Measurements from ENCODE around the gene SLC9A9.
"Not testable (repeated sequence)": the region's sequence is repeated elsewhere in the genome, so short reads cannot be mapped to it uniquely, and the experiment has no call there.

SLC9A9 gene

DNA sequence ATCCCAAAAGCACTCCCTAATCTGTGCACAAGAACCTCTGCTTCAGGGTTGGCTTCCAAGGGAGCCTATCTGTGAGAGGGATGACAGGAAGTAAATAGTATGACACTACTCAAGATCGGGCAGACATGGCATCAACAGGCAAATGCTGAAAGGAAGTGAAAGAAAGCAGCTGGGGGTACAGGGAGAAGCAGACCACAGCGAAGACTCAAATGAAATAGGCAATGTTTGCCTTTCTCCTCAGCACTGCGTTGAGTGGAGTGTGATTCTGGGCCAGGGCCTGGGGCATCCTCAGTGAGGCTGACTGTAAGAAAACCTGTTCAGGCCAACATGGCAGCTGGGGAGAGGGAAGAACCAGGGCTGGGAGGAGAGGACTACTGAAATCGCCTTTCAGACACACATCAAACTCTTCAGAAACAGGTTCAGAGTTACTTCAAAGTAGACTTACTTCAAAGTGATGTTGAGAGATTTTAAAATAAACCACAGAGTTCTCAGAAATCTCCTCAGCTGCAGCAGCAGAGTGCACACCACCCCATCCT is 96.6 kb downstream of the SLC9A9 start:
- no peak for DNase-seq

DNA sequence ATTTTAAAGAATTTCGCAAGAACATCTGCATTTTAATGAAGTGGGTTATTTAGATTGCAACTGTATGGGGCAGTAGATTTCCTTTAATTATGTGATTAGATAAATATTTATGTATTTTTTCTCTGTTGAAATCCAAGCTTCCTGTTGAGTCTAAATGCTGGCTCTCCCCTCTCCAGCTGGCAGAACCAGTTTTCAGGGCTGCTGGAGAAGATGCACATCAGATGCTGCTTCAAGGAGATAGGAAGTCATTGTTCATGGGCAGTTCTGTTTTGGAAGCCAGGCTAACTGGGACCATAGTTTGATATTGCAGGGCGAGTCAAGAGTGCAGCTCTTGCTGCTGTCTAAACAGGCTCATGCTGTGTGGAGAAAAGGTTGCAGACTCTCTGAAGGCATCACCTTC is 97.4 kb downstream of the SLC9A9 start:
- DNase-seq, result no peak

DNA sequence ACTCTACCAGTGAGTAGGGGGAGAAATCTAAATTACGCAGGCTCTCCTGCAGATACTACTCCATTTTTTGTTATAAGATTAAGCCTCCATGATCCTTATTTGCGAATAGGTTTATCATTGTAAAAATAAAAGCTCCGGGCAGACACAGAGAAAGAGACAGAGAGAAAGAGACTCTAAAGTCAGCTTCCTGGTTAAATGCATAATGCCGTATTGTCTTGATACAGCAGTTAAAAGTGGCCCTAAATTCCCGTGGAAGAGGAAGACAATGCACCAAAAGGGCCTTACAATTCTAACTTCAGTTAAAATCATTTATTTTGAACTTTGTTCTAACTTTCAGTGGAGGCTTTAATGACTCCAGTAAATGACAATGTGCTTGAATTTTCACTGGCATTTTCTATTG is 98.3 kb downstream of the SLC9A9 start:
- DNase-seq, result no peak

DNA sequence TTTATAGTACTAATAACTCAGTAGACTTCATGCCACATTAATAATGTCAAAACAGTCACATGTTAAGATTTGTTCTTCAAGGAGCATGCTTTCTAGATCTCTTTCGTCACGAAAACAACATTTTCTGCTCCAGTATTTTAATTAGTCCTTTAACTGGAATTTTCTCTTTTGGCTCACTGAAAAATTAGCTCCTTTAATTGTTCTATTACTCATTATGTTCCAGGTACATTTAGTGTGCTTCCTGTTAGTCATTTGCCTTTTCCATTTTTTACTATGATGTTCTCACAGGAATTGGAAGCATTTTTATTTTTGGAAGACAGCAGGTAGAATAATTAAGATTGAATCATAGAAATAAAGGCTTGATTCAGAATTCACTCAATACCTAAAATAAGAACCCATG is 111.2 kb downstream of the SLC9A9 start:
- no peak for DNase-seq

DNA sequence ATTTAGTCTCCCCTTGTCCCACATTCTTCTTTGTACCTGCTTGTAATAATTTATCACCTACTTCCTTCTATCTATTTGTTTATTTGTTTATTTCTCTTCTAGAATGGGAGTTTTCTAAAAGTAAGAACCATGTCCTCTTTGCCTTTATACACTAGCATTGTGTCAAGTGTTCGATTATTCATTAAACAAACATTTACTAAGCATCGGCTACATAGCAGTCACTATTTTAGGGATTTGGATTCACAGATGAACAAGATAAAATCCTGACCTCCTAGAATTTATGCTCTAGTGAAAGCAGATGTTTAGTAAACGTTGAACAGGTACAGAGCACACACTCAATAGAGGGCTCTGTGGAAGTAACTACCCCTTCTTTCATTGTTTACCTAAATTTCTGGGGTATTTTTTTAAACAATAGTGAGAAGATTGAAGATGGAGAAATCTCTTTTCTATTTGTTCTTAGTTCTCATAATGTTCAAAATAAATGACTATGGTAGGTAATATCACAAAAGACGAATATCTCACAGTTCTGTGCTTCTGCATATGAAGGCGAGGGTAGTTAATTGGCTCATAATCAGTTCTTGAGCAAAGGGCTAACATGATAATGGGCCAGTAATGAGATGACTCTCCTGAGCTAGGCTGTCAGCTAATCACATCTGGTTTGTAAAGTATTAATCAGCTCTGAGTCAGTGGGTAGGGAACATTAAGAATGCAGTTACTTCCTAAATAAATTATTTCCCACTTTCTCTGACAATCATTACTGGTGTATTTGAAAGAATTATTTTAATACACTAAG is 111.9 kb downstream of the SLC9A9 start:
- no peak for DNase-seq

DNA sequence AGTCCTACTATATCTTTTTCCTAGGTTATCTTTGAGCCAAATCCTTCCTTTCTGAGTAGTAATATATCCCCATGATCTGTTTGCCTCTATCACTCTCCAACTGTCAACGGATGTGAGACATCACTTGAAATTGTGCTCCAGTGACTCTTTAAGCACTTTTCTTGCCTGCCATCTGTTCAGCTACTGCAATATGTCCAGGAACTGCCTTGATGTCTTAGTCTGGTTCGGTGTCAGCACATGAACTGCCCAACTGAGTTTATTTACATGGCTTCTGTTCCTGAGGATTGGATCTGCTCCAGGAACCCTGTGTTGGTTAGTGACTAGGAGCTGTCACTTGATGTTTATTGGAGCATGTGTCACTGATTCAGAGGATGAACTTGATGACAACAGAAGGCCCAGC is 116.5 kb downstream of the SLC9A9 start:
- no peak for DNase-seq

DNA sequence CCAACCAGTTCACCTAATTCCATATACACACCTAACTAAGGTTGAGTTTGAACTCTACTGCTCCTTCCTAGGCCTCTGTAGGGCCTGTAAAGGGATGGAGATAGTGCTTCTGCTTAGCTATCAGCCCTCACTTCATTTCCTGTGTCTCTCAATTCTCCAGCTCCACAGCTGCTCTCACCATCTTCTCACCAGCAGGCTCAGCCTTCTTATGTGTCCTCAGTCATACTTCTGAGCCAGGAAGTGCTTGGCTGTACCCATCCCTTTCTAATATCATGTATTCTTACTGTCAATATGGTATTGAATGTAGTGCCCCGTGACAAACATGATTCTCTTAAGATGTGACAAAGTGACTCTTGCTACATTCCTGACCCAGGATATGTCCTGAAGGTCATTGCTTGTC is 116.9 kb downstream of the SLC9A9 start:
- no peak for DNase-seq

DNA sequence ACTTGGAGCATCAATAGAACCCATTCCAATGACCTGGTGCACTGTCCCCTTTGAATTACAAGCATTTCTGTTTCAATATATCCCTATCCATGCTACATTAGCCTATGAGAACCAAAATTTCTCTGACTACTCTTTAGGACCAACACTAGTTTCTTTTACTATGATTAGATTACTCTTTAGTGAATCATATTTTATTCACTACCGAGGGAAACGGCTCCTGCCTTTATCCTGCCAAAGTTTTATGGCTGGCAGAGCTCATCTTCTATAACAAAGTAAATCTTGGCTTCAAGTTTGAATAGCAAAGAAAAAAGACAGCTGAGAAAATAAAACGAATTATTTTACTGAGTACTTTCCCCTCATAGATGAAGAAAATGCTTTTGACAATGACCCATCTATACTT is 120.9 kb downstream of the SLC9A9 start:
- no peak for DNase-seq

DNA sequence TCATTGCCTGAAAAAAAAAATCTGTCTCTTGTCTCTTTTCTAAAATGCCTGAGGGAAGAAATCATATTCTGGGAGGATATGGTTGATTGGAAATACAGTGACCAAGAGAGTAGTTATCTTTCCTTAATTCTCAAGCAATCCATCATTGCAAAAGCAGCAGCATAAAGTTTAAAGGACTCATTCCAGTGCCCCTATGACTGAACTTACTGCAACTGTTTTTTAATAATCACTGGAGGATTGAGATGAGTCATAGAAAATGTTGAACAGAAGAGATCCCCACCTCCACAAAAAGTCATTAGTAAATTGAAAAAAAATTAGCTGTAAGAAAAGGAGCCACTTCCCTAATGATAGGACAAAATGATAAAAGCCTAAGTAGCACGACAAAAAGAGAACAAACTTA is 121.5 kb downstream of the SLC9A9 start:
- no peak for DNase-seq

DNA sequence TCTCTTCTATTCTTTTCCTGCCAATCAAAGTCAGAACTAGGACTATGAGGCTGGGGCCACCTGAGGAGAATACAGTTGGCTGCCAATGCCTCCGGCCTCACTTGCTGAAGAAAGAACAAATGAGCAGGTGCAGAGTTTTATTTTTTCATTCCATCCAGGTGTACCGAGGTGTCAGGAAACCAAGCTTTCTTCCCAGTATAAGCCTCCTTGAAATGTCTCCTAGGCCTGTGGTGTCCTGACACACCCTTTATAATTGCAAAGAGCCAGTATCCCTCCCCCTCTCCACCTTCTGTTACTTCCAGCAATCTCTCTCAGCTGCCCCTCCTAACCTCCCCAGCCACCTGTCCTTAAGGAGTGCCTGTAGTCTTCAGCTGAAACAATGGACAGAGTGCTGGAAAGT is 127.9 kb downstream of the SLC9A9 start:
- no peak for DNase-seq

DNA sequence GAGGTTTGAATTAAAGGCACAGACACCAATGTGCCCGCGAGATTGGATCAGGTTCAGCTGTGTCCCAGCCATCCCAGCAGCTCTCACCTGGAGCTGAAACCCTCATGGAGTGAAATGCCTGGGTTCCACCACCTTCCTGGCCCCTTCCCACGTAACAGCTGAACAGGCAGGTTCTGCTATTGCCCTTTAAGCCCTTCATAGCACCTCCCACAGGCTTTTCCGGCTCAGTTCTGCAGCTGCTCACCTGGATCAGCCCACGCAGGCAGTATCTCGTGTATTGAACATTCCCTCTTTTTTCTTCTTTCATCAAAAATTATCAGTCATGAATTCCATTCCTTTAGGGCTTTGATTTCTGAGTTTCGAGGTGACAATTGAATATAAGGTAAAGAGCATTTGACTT is 129.8 kb downstream of the SLC9A9 start:
- no peak for DNase-seq

DNA sequence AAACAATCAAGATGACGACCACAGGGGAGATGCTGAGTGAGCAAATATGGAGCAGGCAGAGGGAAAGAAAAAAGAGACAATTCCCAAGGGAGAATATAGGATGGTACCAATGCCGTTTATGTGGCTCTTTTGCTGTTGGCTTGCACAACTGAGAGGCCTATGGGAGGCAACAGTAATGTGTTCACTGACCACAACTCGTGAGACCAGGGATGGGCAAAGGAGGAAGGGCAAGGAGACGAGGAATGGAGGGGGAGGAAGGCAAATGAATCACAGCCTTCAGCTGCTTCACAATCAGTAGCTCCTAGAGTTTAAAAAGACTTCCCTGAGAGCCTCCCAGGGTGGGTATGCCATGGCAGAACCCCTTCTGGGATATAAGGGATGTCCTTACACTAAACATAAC is 131.5 kb downstream of the SLC9A9 start:
- DNase-seq, result no peak

DNA sequence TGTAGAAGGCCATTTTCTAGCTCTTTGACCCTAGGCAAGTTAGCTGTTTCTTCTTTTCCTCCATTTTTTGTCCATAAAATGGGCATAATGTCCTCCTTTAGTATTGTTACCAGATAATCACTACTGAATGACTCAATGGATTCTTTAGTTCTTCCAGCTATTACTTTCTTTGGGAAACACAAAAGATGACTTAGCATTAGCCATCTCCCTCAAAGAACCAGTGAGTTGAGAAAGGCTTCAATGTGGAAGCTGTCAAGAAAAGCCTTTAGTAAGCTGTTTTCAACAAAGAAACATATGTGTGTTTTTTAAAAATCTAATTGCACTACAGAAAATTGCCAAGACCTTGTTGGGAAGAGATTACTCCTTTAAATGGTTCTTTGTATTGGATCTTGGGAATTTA is 135.7 kb downstream of the SLC9A9 start:
- no peak for DNase-seq

DNA sequence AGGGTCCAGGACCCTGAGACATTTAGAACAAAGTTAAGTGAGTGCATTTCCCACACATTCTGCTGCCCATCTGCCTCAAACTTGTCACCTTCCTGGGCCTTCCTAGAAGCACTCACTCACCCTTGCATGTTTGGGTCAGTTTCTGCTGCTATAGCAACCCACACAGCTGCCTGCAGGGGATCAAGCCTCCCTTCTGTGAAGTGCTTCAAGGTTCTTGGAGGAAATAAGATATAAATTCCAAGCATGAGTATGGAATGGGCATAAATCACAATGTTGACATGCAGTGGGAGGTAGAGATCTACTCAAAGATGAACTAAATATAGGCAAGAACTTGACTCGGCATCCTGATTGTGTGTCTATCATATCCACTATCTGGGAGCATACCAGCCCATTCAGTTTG is 140.4 kb downstream of the SLC9A9 start:
- no peak for DNase-seq

DNA sequence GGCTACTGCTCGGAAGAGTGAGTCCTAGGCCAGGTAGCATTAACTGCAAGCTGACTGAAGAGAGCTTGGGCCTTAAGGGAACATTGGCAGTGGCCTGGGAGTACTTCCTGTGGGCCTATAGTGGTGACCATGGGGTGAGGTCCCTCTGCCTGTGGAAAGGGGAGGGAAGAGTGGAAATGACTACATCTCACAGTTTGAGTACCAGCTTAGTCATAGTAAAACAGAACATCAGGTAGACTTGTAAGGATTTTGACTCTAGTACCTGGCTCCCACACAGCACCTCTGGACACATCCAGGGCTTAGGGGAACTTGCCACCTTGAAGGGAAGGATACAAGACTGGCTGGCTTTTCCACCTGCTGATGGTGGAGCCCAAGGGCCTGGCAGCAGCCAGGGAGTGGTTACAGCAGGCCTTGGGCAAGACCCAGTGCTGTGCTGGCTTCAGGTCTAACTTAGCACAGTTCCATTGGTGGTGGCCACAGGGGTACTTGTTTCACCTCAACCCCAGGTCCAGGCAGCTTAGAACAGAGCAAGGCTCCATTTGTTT is 147.8 kb downstream of the SLC9A9 start:
- no peak for DNase-seq

DNA sequence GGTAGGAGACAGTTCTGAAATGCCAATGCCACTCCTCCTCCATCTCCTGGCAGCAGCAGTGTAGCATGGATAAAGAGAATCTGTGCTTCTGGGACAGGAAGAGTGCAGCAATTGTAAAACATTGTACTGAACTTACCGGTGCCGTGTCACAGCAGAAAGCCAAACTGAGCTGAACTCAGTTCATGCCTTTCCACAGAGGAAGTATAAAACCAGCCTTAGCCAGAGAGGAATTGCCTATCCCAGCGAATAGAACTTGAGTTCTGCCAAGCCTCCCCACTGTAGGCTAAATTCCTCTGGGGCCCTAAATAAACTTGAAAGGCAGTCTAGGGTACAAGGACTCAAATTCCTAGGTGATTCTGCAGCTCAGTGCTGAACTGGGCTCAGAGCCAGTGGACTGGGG is 148.8 kb downstream of the SLC9A9 start:
- no peak for DNase-seq

DNA sequence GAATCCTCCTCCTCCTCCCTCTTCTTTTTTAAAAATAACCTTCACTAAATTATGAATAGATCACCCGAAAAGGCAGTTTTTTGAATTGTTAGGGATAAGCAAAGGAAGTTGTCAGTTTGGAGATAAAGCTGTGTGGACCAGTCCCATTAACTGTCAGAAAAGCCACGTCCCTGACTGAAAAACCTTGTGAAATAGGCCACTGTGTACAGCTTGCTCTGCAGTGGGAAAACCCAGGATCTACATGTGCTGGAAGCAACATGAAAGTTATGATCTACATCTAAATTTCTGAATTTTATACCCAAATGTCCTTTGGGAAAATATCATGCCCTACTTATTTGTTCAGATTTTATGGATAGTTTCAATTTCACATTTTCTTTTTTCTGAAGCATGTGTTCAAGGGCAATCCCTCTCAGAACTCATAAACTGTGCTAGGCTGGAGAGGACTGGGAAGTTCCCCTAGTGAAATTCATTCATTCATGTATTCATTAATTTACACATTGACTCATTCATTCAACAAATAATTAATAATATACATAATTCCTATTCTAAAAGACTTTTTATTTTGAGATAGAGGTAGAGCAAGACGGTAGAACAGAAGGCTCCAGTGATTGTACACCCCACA is 149.5 kb downstream of the SLC9A9 start:
- no peak for DNase-seq

DNA sequence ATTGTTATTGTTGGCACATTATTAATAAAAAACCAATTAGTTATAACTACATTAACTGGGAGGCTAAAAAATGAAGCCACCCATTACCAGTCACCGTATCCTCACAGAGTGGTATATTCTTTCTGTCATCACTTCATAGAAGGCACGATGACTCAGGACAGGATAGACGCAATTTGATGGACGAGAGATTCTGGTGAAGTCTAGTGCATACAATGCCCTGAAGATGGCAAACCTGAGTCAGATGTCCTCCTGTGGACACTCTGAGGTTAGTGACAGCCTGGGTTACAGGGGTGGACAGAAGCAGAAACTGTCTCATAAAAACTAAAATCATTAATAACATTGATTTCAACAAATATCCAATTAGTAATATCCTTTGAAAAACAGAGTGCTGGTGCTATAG is 150.3 kb downstream of the SLC9A9 start:
- DNase-seq, result no peak

DNA sequence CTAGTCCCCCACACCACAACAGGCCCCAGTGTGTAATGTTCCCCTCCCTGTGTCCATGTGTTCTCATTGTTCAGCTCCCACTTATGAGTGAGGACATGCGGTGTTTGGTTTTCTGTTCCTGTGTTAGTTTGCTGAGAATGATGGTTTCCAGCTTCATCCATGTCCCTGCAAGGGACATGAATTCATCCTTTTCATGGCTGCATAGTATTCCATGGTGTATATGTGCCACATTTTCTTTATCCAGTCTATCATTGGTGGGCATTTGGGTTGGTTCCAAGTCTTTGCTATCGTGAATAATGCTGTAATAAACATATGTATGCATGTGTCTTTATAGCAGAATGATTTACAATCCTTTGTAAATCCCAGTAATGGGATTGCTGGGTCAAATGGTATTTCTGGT is 152.9 kb downstream of the SLC9A9 start:
- not testable (repeated sequence) for DNase-seq

DNA sequence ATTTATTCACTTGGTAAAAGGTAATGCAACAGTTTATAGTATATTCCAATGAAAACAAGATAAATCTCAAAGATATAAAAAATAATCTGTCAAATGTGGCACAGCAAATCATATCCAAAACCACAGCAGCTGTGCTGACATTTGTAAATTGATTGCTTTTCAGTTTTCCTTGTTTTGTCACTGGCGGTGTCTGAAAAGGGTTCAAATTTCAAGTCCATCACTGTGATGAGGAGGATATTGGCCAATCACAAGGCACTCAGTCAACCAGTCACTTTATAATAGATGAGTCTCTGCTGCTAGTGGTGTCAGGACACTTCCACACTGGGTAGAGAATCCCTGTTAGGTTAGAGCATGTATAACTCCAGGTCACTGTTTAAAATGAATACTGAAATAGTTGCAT is 154.8 kb downstream of the SLC9A9 start:
- DNase-seq, result no peak

DNA sequence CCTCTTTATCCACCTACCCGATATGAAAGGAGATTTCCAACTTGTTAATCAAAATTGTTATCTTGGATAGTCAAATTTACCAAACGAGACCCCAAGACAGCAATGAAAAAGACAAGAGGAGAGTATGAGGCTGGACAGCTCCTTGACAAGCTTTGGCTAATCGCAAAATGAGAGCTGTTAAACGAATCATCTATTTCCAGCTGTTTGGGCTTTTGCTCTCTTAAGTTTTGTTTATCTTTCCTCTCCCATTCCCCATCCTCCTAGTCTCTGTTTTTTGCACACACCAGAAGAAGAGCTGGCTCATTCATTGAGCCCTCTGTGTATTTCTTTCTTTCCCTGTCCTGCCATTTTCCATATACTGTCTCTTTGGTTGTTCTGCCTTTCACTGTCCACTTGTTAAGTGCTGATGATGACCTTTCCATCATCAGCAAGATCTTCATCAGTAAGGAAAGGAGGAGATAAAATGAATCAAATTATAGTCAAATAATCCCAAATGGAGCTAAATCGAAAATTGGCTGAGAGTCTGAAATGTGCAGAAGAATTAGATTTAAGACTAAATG is 161.6 kb downstream of the SLC9A9 start:
- no peak for DNase-seq

DNA sequence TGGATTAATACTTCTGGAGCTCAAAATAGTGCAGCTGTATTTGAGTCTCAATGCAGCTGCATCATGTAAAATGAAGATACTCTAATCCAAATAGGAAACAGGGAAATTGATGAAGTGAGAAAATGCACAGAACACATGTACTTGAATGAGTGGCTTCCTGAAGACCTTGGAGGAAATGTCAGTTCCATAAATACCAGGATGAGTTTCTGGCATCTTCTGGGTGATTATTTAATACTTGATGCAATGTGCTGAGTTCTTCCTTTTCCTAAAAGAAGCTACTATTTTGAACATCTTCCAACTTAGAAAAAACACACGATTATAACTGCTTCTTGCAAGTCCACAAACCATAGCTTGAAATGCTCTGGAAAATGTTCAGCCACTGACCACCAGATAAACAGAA is 162.8 kb downstream of the SLC9A9 start:
- no peak for DNase-seq

DNA sequence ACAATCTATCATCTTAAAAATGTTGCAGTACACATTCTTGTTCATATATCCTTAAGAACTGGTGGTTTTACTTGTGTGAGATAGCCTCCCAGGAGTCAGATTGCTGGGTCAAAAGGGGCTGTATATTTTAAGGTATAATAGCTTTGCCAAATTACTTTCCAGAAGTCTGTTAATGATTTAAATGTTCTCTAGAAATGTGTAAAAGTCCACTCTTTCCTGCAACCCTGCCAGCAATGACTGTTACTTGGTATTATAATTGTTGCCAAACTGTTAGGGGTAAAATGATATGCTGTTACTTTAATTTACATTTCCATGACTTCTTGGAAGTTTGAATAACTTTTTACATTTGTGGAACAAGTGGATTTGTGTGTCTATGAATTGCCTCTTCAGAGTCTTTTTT is 170.8 kb downstream of the SLC9A9 start:
- DNase-seq, result no peak

DNA sequence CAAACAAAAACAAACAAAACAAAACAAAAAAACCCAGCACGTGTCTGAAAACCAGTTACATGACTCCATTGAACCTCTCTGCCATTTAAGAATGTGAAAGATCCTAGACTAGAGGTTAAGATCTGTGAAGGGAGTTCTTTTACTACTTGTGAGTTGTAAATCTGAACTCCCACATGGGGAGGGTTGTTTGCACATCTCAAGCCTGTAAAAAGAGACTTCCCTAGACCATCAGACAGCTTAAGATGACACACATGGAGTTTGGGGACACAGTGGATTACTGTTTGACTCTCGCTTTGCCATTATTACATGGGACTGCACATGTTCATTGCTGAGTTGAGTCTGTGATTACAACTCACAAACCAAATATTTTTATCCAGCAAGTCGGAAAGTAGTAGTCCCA is 171.5 kb downstream of the SLC9A9 start:
- DNase-seq, result no peak

Data from hematopoietic multipotent progenitor cell treated with erythropoietin and hydrocortisone succinate and interleukin-3 and kit ligand, for 6 days (in vitro differentiated cells).